A375 (cell line): ENCODE measurements around the gene ATG4A. TPM values are rescaled to one million over a fixed set of nuclear protein-coding genes. Genes with fewer than 3 reads are reported as not detected.

Experiments
- total RNA-seq: library from RNA; depleted of rRNA; stranded (reverse); fragments of >200 nt; shearing (Covaris generic); gene quantifications from 2 replicates; pipeline ENCODE4 v1.2.3, GENCODE V29; 2014; rRNA removed

Gene ATG4A
- 2.5 and 3.7 TPM in 2 replicates for total RNA-seq

GRCh38 chrX:108091264-108091877, at the start of gene ATG4A, which contains the start of gene PSMD10:
TSS of gene ATG4A (plus strand) at chrX:108091778. CDS start at chrX:108091827, 49 bp downstream.
TSS of gene PSMD10 (minus strand) at chrX:108091542. CDS start at chrX:108091520, 22 bp downstream.

GRCh38 chrX:108044554-108045256, 46.9 kb upstream of the ATG4A start, which contains the start of gene VSIG1:
TSS of gene VSIG1 (plus strand) at chrX:108045065. CDS start at chrX:108045131, 66 bp downstream.

Other genes with a start within 250 kb of the ATG4A start
- not detected in 2 replicates for gene TEX13B, start 109.4 kb upstream of the ATG4A start, total RNA-seq
- gene VSIG1, start 46.7 kb upstream of the ATG4A start, total RNA-seq = not detected in 2 replicates
- 42.6 and 51.9 TPM in 2 replicates for gene PSMD10, start 236 bp upstream of the ATG4A start, total RNA-seq